ENCODE results near the gene AHRR. TPM values are rescaled to one million over a fixed set of nuclear protein-coding genes. Genes with fewer than 3 reads are reported as not detected.

The AHRR gene
- total and polyA plus RNA-seq, 8 donors: 0.63 to 47.8 (median 1.1) TPM; not detected in 1

- peaks cover 21 to 46% (median 44%) of the 10 kb centered on the region in 4 donors for H3K4me1 ChIP-seq
- peak overlapping the region; percentile 11 to 92 (median 38) for H3K4me3 ChIP-seq
- H3K27me3 ChIP-seq: peaks cover 24 to 64% (median 38%) of the 10 kb centered on the region in 3 donors
- TF ChIP-seq EP300 (IDR thresholded peaks at IDR 0.05) (no peak), POLR2A (IDR thresholded peaks at IDR 0.05) (no peak), POLR2AphosphoS5 (IDR thresholded peaks at IDR 0.05) (no peak), CTCF (IDR thresholded peaks at IDR 0.05) (no peak)
- peaks cover 0 to 11% (median 3%) of the 10 kb centered on the region in 4 donors for H3K36me3 ChIP-seq
- WGBS, 5 donors: 8 to 24% (median 16%) methylated on average over 17 to 50 of the region's 50 CpGs
- DNase-seq: peak in 1 of 2 donors; percentile 60
- H3K9me3 ChIP-seq: no peaks in the 10 kb centered on the region
- no peak overlapping the region for H3K27ac ChIP-seq
- intact Hi-C loops (cut with DNase I; ENCODE audit: low total_unique reads): no loop called here
Observed at GRCh38 chr5:474840-475661, 153.5 kb downstream of the AHRR start.

- TF ChIP-seq CTCF (IDR thresholded peaks at IDR 0.05) (no peak), POLR2A (IDR thresholded peaks at IDR 0.05) (no peak), POLR2AphosphoS5 (IDR thresholded peaks at IDR 0.05) (no peak), EP300 (IDR thresholded peaks at IDR 0.05) (no peak)
- no peak for DNase-seq
- Histone ChIP-seq H3K27me3 (peaks cover 24 to 70% (median 44%) of the 10 kb centered on the region in 3 donors), H3K27ac (no peak overlapping the region), H3K36me3 (peaks cover 0 to 8% (median 3%) of the 10 kb centered on the region in 4 donors), H3K4me3 (no peak overlapping the region), H3K9me3 (no peaks in the 10 kb centered on the region), H3K4me1 (peaks cover 21 to 44% (median 43%) of the 10 kb centered on the region in 4 donors)
- WGBS, 5 donors: 61 to 75% (median 68%) methylated on average over 4 to 8 of the region's 8 CpGs
- intact Hi-C loops (cut with DNase I; ENCODE audit: low total_unique reads): no loop called here
Observed at GRCh38 chr5:475704-476101, 154.2 kb downstream of the AHRR start.

- peaks cover 0 to 3% (median under 1%) of the 10 kb centered on the region in 4 donors for H3K36me3 ChIP-seq
- intact Hi-C loops (cut with DNase I; ENCODE audit: low total_unique reads): no loop called here
Observed at GRCh38 chr5:476102-476813, 154.7 kb downstream of the AHRR start.

More at GRCh38 chr5:476102-476813, 154.7 kb downstream of the AHRR start:
- no peak for TF ChIP-seq EP300 (IDR thresholded peaks at IDR 0.05)
- TF ChIP-seq POLR2AphosphoS5 (IDR thresholded peaks at IDR 0.05): no peak
- no peak for TF ChIP-seq POLR2A (IDR thresholded peaks at IDR 0.05)
- no peak for TF ChIP-seq CTCF (IDR thresholded peaks at IDR 0.05)
- Histone ChIP-seq H3K27ac (no peak overlapping the region), H3K27me3 (peaks cover 24 to 76% (median 45%) of the 10 kb centered on the region in 3 donors), H3K4me1 (peaks cover 21 to 39% (median 38%) of the 10 kb centered on the region in 4 donors), H3K9me3 (no peaks in the 10 kb centered on the region), H3K4me3 (no peak overlapping the region)
- 63 to 82% (median 79%) methylated on average over 34 to 51 of the region's 51 CpGs for WGBS, 5 donors
- no peak for DNase-seq

All from stomach (tissue), 9 donors.